ENCODE data around the gene MTM1.

GRCh38 chrX:150642423-150642822, 74.0 kb downstream of the MTM1 start:
- TF ChIP-seq EZH2 (IDR thresholded peaks at IDR 0.05; ENCODE audit: borderline replicate concordance): no peak
- TF ChIP-seq CTCF (IDR thresholded peaks at IDR 0.05; ENCODE audit: poor library complexity): no peak

All from hepatocyte (in vitro differentiated cells).